OCI-LY1 (cell line): ENCODE results near the gene IGSF6.
"Not testable (repeated sequence)": the region's sequence is repeated elsewhere in the genome, so short reads cannot be mapped to it uniquely, and the experiment has no call there.

Source experiments
- H2AFZ ChIP-seq: fragments of 200-600 bp; sonication (generic), shearing (Covaris generic); 2 replicates; pipeline ENCODE4 v1.6.0; 2014; ENCODE audit warnings: antibody characterized with exemption, mild to moderate bottlenecking, low read length
- H3F3A ChIP-seq: fragments of 200-600 bp; sonication (generic), shearing (Covaris generic); 2 replicates; pipeline ENCODE4 v1.6.0; 2014; ENCODE audit warnings: mild to moderate bottlenecking, antibody characterized with exemption, low read length, moderate library complexity; ENCODE audit not compliant: insufficient read depth
- H3K27ac ChIP-seq: fragments of 200-600 bp; sonication (generic); 2 replicates; pipeline ENCODE4 v1.5.1; 2014; ENCODE audit warnings: low read length, mixed run types, mild to moderate bottlenecking, low read depth; ENCODE audit not compliant: poor library complexity, severe bottlenecking
- H3K27me3 ChIP-seq: fragments of 200-600 bp; sonication (generic); 2 replicates; pipeline ENCODE4 v1.6.0; 2014; ENCODE audit warnings: antibody characterized with exemption, mild to moderate bottlenecking, low read length, moderate library complexity; ENCODE audit not compliant: insufficient read depth
- H3K36me3 ChIP-seq: fragments of 200-600 bp; sonication (generic); 2 replicates; pipeline ENCODE4 v1.6.1; 2014; ENCODE audit warnings: mild to moderate bottlenecking, antibody characterized with exemption, low read length, moderate library complexity, mixed read lengths; ENCODE audit not compliant: insufficient read depth
- H3K4me1 ChIP-seq: fragments of 200-600 bp; sonication (generic); 2 replicates; pipeline ENCODE4 v1.5.1; 2014; ENCODE audit warnings: mild to moderate bottlenecking, low read length, moderate library complexity; ENCODE audit not compliant: insufficient read depth, severe bottlenecking
- H3K4me2 ChIP-seq: fragments of 200-600 bp; sonication (generic), shearing (Covaris generic); 2 replicates; pipeline ENCODE4 v1.6.1; 2014; ENCODE audit warnings: low read length
- H3K4me3 ChIP-seq: fragments of 200-600 bp; sonication (generic); 2 replicates; pipeline ENCODE4 v1.5.1; 2014; ENCODE audit warnings: low read length, low read depth, mild to moderate bottlenecking, mixed read lengths; ENCODE audit not compliant: poor library complexity, severe bottlenecking
- H3K79me2 ChIP-seq: fragments of 200-600 bp; shearing (Covaris generic); 2 replicates; pipeline ENCODE4 v1.6.1; 2016; ENCODE audit warnings: mixed run types, low read length, mixed read lengths; ENCODE audit not compliant: insufficient read depth
- H3K9ac ChIP-seq: fragments of 200-600 bp; sonication (generic), shearing (Covaris generic); 2 replicates; pipeline ENCODE4 v1.6.1; 2014; ENCODE audit warnings: mild to moderate bottlenecking, low read length, mixed read lengths
- H3K9me2 ChIP-seq: fragments of 200-600 bp; sonication (generic), shearing (Covaris generic); 2 replicates; pipeline ENCODE4 v1.6.1; 2014; ENCODE audit warnings: low read depth, mild to moderate bottlenecking, low read length, mixed read lengths
- H3K9me3 ChIP-seq: fragments of 200-600 bp; shearing (Covaris generic); 2 replicates; pipeline ENCODE4 v1.6.1; 2014; ENCODE audit warnings: low read length, mixed read lengths
- H4K20me1 ChIP-seq: fragments of 200-600 bp; sonication (generic), shearing (Covaris generic); 2 replicates; pipeline ENCODE4 v1.6.0; 2016; ENCODE audit warnings: mild to moderate bottlenecking, low read length; ENCODE audit not compliant: insufficient read depth
- CTCF ChIP-seq: fragments of 200-600 bp; sonication (generic), shearing (Covaris generic); IDR thresholded peaks from 2 replicates; pipeline ENCODE4 v1.5.1; 2017; ENCODE audit warnings: mild to moderate bottlenecking, antibody characterized with exemption, low read length, moderate library complexity, mixed read lengths
- EZH2 ChIP-seq: fragments of 200-600 bp; sonication (generic), shearing (Covaris generic); IDR thresholded peaks from 2 replicates; pipeline ENCODE4 v1.8.0; 2017; ENCODE audit warnings: borderline replicate concordance, mixed run types, mild to moderate bottlenecking, antibody characterized with exemption, low read length, moderate library complexity, mixed read lengths

Gene IGSF6

GRCh38 chr16:21697032-21697431 is 44.6 kb upstream of the IGSF6 start:
- Histone ChIP-seq H3K9me3 (peaks cover 7% of the 10 kb centered on the region), H3K79me2 (no peaks in the 10 kb centered on the region), H3K27ac (no peak overlapping the region), H3F3A (no peaks in the 10 kb centered on the region), H3K9me2 (no peaks in the 10 kb centered on the region), H3K4me1 (no peaks in the 10 kb centered on the region), H3K36me3 (no peaks in the 10 kb centered on the region; the same call in 1 of the 2 replicates), H2AFZ (no peak overlapping the region), H3K27me3 (peaks cover 3% of the 10 kb centered on the region; the same call in 1 of the 2 replicates), H3K4me3 (no peak overlapping the region), H4K20me1 (no peaks in the 10 kb centered on the region), H3K4me2 (no peak overlapping the region), H3K9ac (no peak overlapping the region)
- TF ChIP-seq EZH2 (no peak), CTCF (no peak)

- H3K9ac ChIP-seq: no peak overlapping the region
- H2AFZ ChIP-seq: no peak overlapping the region
- H3K27ac ChIP-seq: no peak overlapping the region
- no peaks in the 10 kb centered on the region for H4K20me1 ChIP-seq
- H3K36me3 ChIP-seq: no peaks in the 10 kb centered on the region
- no peaks in the 10 kb centered on the region for H3K79me2 ChIP-seq
- no peaks in the 10 kb centered on the region for H3F3A ChIP-seq
- TF ChIP-seq EZH2 (no peak), CTCF (no peak)
- H3K27me3 ChIP-seq: peaks cover 6% of the 10 kb centered on the region; the same call in 1 of the 2 replicates
- H3K9me2 ChIP-seq: no peaks in the 10 kb centered on the region
- H3K4me3 ChIP-seq: no peak overlapping the region
- no peaks in the 10 kb centered on the region for H3K9me3 ChIP-seq
- no peak overlapping the region for H3K4me2 ChIP-seq
- no peaks in the 10 kb centered on the region for H3K4me1 ChIP-seq
Measured at GRCh38 chr16:21694609-21695008, 42.2 kb upstream of the IGSF6 start.

GRCh38 chr16:21690967-21691366 is 38.6 kb upstream of the IGSF6 start:
- H3K9me2 ChIP-seq, H3F3A ChIP-seq, H3K4me3 ChIP-seq, H4K20me1 ChIP-seq, H3K9me3 ChIP-seq, H3K9ac ChIP-seq, H3K27me3 ChIP-seq, H3K4me1 ChIP-seq, H3K4me2 ChIP-seq, H3K27ac ChIP-seq, H2AFZ ChIP-seq, H3K36me3 ChIP-seq, H3K79me2 ChIP-seq: not testable (repeated sequence)

- no peaks in the 10 kb centered on the region for H3K79me2 ChIP-seq
- no peak for TF ChIP-seq CTCF
- TF ChIP-seq EZH2: no peak
- no peak overlapping the region for H2AFZ ChIP-seq
- no peak overlapping the region for H3K4me3 ChIP-seq
- H3K9ac ChIP-seq: no peak overlapping the region
- H4K20me1 ChIP-seq: no peaks in the 10 kb centered on the region
- no peaks in the 10 kb centered on the region for H3K9me2 ChIP-seq
- no peak overlapping the region for H3K27ac ChIP-seq
- no peaks in the 10 kb centered on the region for H3K9me3 ChIP-seq
- peaks cover 4% of the 10 kb centered on the region; the same call in 1 of the 2 replicates for H3K27me3 ChIP-seq
- H3F3A ChIP-seq: no peaks in the 10 kb centered on the region
- H3K36me3 ChIP-seq: no peaks in the 10 kb centered on the region
- H3K4me2 ChIP-seq: no peak overlapping the region
- no peaks in the 10 kb centered on the region for H3K4me1 ChIP-seq
Measured at GRCh38 chr16:21689107-21689506, 36.7 kb upstream of the IGSF6 start.
